Choroid plexus epithelial cell (primary cell): Measurements from ENCODE around the gene METTL9.
"Not testable (repeated sequence)": the region's sequence is repeated elsewhere in the genome, so short reads cannot be mapped to it uniquely, and the experiment has no call there.

ENCODE experiments used
- DNase-seq: peaks from one replicate; pipeline ENCODE4 v3.0.0-alpha.2; 2010; ENCODE audit warnings: low read depth
- H3K4me3 ChIP-seq: 2 replicates; pipeline ENCODE4 v1.5.1; 2011; ENCODE audit warnings: low read depth, mild to moderate bottlenecking, control low read depth, low read length, moderate library complexity
- CTCF ChIP-seq: conservative IDR thresholded peaks from 2 replicates; pipeline ENCODE4 v1.5.1; 2011; ENCODE audit warnings: low read depth, mild to moderate bottlenecking, control low read depth, inconsistent platforms, low read length, moderate library complexity

Gene METTL9

GRCh38 chr16:21689107-21689506 is 89.7 kb downstream of the METTL9 start:
- TF ChIP-seq CTCF: no peak
- H3K4me3 ChIP-seq: no peak overlapping the region
- DNase-seq: no peak

- not testable (repeated sequence) for DNase-seq, H3K4me3 ChIP-seq
Measured at GRCh38 chr16:21690967-21691366, 91.6 kb downstream of the METTL9 start.

- TF ChIP-seq CTCF: no peak
- no peak overlapping the region for H3K4me3 ChIP-seq
- no peak for DNase-seq
Measured at GRCh38 chr16:21694609-21695008, 95.2 kb downstream of the METTL9 start.

- no peak for DNase-seq
- no peak for TF ChIP-seq CTCF
- H3K4me3 ChIP-seq: no peak overlapping the region
Measured at GRCh38 chr16:21697032-21697431, 97.7 kb downstream of the METTL9 start.

- no peak overlapping the region for H3K4me3 ChIP-seq
- DNase-seq: no peak
- no peak for TF ChIP-seq CTCF
Measured at GRCh38 chr16:21698169-21699032, 99.0 kb downstream of the METTL9 start.

- DNase-seq: no peak
- TF ChIP-seq CTCF: no peak
- H3K4me3 ChIP-seq: no peak overlapping the region
Measured at GRCh38 chr16:21701271-21701670, 101.9 kb downstream of the METTL9 start.

- TF ChIP-seq CTCF: no peak
- no peak overlapping the region for H3K4me3 ChIP-seq
- no peak for DNase-seq
Measured at GRCh38 chr16:21702276-21702675, 102.9 kb downstream of the METTL9 start.
